HepG2 (cell line): Measurements from ENCODE around the gene WDR48. TPM values are rescaled to one million over a fixed set of nuclear protein-coding genes. Genes with fewer than 3 reads are reported as not detected.

Source experiments
- CCAR2 ChIP-seq: fragments of 200-400 bp; formaldehyde crosslinking; optimal IDR thresholded peaks from 2 replicates; pipeline ENCODE3; 2018; ENCODE audit warnings: low read depth, mild to moderate bottlenecking, low read length, moderate library complexity
- HES4 ChIP-seq: sonication (generic); formaldehyde crosslinking; IDR thresholded peaks from 2 replicates; pipeline ENCODE4 v1.9.0; 2021; ENCODE audit warnings: mild to moderate bottlenecking, missing genetic modification reagents, borderline replicate concordance
- HOXA7 ChIP-seq: sonication (generic); formaldehyde crosslinking; IDR thresholded peaks from 2 replicates; pipeline ENCODE4 v1.8.1; 2022; ENCODE audit warnings: mild to moderate bottlenecking, missing genetic modification reagents, moderate library complexity
- KDM2A ChIP-seq: sonication (generic); formaldehyde crosslinking; IDR thresholded peaks from 2 replicates; pipeline ENCODE4 v1.4.0; 2020; ENCODE audit warnings: low read depth, missing genetic modification reagents, borderline replicate concordance
- MAFF ChIP-seq: IDR thresholded peaks from 2 replicates; pipeline ENCODE4 v1.6.1; 2011; ENCODE audit warnings: low read depth, low read length, improper control_type of control experiment
- NFE2L2 ChIP-seq: fragments of 150-350 bp; IDR thresholded peaks from 2 replicates; pipeline ENCODE4 v1.6.1; 2014; ENCODE audit warnings: low read length
- PHF21A ChIP-seq: sonication (generic); formaldehyde crosslinking; IDR thresholded peaks from 2 replicates; pipeline ENCODE4 v1.5.0; 2020; ENCODE audit warnings: mild to moderate bottlenecking, missing genetic modification reagents
- RFX3 ChIP-seq: IDR thresholded peaks from 2 replicates; pipeline ENCODE4 v1.6.1; 2016; ENCODE audit warnings: missing biosample characterization, missing genetic modification reagents
- TAF15 ChIP-seq: fragments of 200-400 bp; formaldehyde crosslinking; IDR thresholded peaks from one replicate; pipeline ENCODE4 v1.6.1; 2018; ENCODE audit warnings: mild to moderate bottlenecking, low read depth, low read length; ENCODE audit not compliant: poor library complexity, severe bottlenecking
- U2AF2 ChIP-seq: fragments of 200-400 bp; formaldehyde crosslinking; IDR thresholded peaks from 2 replicates; pipeline ENCODE4 v1.6.1; 2017; ENCODE audit warnings: low read depth, mild to moderate bottlenecking, low read length
- ZBTB3 ChIP-seq: sonication (generic); formaldehyde crosslinking; IDR thresholded peaks from 2 replicates; pipeline ENCODE4 v1.4.0; 2020; ENCODE audit warnings: low read depth, mild to moderate bottlenecking, moderate library complexity, missing genetic modification reagents, borderline replicate concordance
- ZNF180 ChIP-seq: sonication (generic); formaldehyde crosslinking; IDR thresholded peaks from 2 replicates; pipeline ENCODE4 v1.4.0; 2020; ENCODE audit warnings: low read depth, missing genetic modification reagents, borderline replicate concordance
- ZNF441 ChIP-seq: sonication (generic); formaldehyde crosslinking; IDR thresholded peaks from 2 replicates; pipeline ENCODE4 v1.7.0; 2021; ENCODE audit warnings: missing genetic modification reagents, borderline replicate concordance
- ZNF484 ChIP-seq: sonication (generic); formaldehyde crosslinking; IDR thresholded peaks from 2 replicates; pipeline ENCODE4 v1.5.1; 2020; ENCODE audit warnings: mild to moderate bottlenecking, low read depth, missing genetic modification reagents, borderline replicate concordance
- ZNF501 ChIP-seq: sonication (generic); formaldehyde crosslinking; IDR thresholded peaks from 2 replicates; pipeline ENCODE4 v1.5.1; 2020; ENCODE audit warnings: mild to moderate bottlenecking, moderate library complexity, missing genetic modification reagents
- ZNF607 ChIP-seq: sonication (generic); formaldehyde crosslinking; IDR thresholded peaks from 2 replicates; pipeline ENCODE4 v1.5.1; 2020; ENCODE audit warnings: missing genetic modification reagents, mild to moderate bottlenecking, borderline replicate concordance
- ZNF616 ChIP-seq: sonication (generic); formaldehyde crosslinking; IDR thresholded peaks from 2 replicates; pipeline ENCODE4 v1.5.0; 2020; ENCODE audit warnings: low read depth, mild to moderate bottlenecking, missing genetic modification reagents
- ZSCAN21 ChIP-seq: sonication (generic); formaldehyde crosslinking; IDR thresholded peaks from 2 replicates; pipeline ENCODE4 v1.8.0; 2022; ENCODE audit warnings: mild to moderate bottlenecking, missing genetic modification reagents, moderate library complexity, borderline replicate concordance
- polyA plus RNA-seq, 8 experiments: library from polyadenylated mRNA; depleted of rRNA in 3 of 8; stranded (reverse) in 7 of 8; unstranded in 1 of 8; fragments of >200 nt; fragmentation: Illumina TruSeq in 4 of 8; extraction: Trizol in 4 of 8; gene quantifications; 2 replicates each; pipeline versions ENCODE4 v1.2.1 to v1.2.3, GENCODE V29; 2011 to 2016; ENCODE audit warnings: low read depth in 4 of 8, missing spikeins in 1 of 8, mixed read lengths in 1 of 8; ENCODE audit not compliant: insufficient read depth in 1 of 8
- total RNA-seq, 5 experiments: library from RNA; depleted of rRNA; stranded (reverse); fragments of >200 nt; fragmentation: Illumina TruSeq; extraction: Trizol; gene quantifications; 2 replicates each; pipeline ENCODE4 v1.2.3, GENCODE V29; 2016; ENCODE audit warnings: low read depth in 1 of 5
- TF ChIP-seq, protein P1 (sequence below): sonication (generic); formaldehyde crosslinking; IDR thresholded peaks from 2 replicates; pipeline ENCODE4 v1.4.0; 2020; ENCODE audit warnings: mild to moderate bottlenecking, missing genetic modification reagents, borderline replicate concordance
- TF ChIP-seq, protein P2 (sequence below): sonication (generic); formaldehyde crosslinking; IDR thresholded peaks from 2 replicates; pipeline ENCODE4 v1.8.0; 2022; ENCODE audit warnings: missing genetic modification reagents, low read depth, mild to moderate bottlenecking, borderline replicate concordance
- TF ChIP-seq, protein P3 (sequence below): sonication (generic); formaldehyde crosslinking; IDR thresholded peaks from 2 replicates; pipeline ENCODE4 v1.8.0; 2022; ENCODE audit warnings: missing genetic modification reagents, mild to moderate bottlenecking, inconsistent platforms, borderline replicate concordance
- TF ChIP-seq, protein P4 (sequence below): IDR thresholded peaks from 2 replicates; pipeline ENCODE4 v1.6.1; 2012; ENCODE audit warnings: low read length, improper control_type of control experiment

Gene WDR48
- total and polyA plus RNA-seq, 2 of the 13 experiments (the other 11 are each of a cell fraction or from before 2014, with no cell fraction given): 29.2 to 31.2 TPM

DNA sequence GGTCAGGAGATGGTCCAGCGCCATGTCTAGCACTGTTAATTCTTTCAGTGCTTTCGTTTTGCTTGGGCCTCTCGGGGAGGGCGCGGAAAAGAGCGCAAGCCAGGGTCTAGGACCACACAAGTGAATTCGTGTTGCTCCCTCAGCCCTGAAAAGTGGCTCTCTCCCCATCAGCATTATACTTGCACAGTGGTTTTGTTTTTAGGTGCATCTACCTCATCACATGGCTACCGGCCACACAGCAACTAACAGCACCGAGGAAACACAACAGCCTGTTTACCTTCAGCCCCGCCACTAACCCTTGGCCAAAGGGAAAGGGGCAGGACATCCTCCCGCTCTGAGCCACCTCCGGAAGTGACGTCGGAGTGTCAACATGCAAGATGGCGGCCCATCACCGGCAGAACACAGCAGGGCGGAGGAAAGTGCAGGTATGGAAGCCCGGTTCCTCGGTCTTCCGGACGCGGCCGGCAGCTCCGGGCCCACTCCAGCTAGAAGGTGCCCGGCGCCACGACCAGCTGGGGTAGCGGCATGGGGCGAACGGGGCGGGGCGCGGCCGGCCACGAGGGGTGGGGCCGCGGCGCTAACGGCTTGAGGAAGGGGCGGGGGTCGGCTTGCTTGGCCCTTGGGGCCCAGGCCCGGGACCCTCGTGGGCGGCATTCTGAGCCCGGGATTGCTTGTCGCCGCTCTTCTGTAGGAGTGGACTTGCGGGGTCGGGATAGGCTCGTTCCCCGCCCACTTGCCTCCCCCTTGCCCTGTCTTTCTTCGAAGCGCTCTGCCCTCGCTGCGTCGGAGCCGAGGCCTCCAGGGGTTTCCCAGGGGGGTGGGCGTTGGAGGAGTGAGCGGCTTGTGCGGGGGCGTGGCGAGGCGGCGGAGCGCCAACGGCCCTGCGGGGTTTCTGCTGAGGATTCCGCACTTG, at the start of gene WDR48, which contains the start of gene SCN11A (continued):
- TF ChIP-seq, protein P1, sequence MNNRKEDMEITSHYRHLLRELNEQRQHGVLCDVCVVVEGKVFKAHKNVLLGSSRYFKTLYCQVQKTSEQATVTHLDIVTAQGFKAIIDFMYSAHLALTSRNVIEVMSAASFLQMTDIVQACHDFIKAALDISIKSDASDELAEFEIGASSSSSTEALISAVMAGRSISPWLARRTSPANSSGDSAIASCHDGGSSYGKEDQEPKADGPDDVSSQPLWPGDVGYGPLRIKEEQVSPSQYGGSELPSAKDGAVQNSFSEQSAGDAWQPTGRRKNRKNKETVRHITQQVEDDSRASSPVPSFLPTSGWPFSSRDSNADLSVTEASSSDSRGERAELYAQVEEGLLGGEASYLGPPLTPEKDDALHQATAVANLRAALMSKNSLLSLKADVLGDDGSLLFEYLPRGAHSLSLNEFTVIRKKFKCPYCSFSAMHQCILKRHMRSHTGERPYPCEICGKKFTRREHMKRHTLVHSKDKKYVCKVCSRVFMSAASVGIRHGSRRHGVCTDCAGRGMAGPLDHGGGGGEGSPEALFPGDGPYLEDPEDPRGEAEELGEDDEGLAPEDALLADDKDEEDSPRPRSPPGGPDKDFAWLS (CRISPR knock-in tag): no peak
- no peak for TF ChIP-seq ZNF484
- TF ChIP-seq ZNF441 (CRISPR knock-in tag): peak; percentile 74; the same call in 1 of the 2 replicates
- TF ChIP-seq ZNF501 (CRISPR knock-in tag): peak; percentile 95
- TF ChIP-seq ZSCAN21 (CRISPR knock-in tag): peak; percentile 76; the same call in 1 of the 2 replicates
- TF ChIP-seq MAFF: no peak
- TF ChIP-seq, protein P2, sequence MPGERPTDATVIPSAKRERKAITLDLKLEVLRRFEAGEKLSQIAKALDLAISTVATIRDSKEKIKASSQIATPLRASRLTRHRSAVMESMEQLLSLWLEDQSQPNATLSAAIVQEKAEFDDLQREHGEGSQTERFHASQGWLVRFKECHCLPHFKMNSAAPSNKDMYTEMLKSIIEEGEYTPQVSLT: no peak
- TF ChIP-seq PHF21A (CRISPR knock-in tag): no peak
- no peak for TF ChIP-seq HOXA7 (CRISPR knock-in tag)
- no peak for TF ChIP-seq TAF15
- no peak for TF ChIP-seq ZBTB3 (CRISPR knock-in tag)
- peak; percentile 81 for TF ChIP-seq KDM2A (CRISPR knock-in tag)
- TF ChIP-seq, protein P3, sequence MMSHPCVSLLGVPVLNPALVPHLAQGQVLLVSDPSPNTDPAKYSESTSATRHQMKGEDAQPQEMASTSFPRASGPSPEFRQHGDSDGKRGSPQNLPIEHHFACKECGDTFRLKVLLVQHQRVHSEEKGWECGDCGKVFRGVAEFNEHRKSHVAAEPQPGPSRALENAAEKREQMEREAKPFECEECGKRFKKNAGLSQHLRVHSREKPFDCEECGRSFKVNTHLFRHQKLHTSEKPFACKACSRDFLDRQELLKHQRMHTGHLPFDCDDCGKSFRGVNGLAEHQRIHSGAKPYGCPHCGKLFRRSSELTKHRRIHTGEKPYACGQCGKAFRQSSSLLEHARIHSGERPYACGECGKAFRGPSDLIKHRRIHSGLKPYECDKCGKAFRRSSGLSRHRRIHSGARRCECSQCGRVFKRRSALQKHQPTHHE (CRISPR knock-in tag): peak; percentile 88; the same call in 1 of the 2 replicates
- no peak for TF ChIP-seq RFX3
- no peak for TF ChIP-seq U2AF2
- TF ChIP-seq HES4 (CRISPR knock-in tag): no peak
- no peak for TF ChIP-seq CCAR2
- TF ChIP-seq ZNF607 (CRISPR knock-in tag): peak; percentile 85
- no peak for TF ChIP-seq NFE2L2
- TF ChIP-seq, protein P4, sequence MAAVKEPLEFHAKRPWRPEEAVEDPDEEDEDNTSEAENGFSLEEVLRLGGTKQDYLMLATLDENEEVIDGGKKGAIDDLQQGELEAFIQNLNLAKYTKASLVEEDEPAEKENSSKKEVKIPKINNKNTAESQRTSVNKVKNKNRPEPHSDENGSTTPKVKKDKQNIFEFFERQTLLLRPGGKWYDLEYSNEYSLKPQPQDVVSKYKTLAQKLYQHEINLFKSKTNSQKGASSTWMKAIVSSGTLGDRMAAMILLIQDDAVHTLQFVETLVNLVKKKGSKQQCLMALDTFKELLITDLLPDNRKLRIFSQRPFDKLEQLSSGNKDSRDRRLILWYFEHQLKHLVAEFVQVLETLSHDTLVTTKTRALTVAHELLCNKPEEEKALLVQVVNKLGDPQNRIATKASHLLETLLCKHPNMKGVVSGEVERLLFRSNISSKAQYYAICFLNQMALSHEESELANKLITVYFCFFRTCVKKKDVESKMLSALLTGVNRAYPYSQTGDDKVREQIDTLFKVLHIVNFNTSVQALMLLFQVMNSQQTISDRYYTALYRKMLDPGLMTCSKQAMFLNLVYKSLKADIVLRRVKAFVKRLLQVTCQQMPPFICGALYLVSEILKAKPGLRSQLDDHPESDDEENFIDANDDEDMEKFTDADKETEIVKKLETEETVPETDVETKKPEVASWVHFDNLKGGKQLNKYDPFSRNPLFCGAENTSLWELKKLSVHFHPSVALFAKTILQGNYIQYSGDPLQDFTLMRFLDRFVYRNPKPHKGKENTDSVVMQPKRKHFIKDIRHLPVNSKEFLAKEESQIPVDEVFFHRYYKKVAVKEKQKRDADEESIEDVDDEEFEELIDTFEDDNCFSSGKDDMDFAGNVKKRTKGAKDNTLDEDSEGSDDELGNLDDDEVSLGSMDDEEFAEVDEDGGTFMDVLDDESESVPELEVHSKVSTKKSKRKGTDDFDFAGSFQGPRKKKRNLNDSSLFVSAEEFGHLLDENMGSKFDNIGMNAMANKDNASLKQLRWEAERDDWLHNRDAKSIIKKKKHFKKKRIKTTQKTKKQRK: no peak
- no peak for TF ChIP-seq ZNF616
- TF ChIP-seq ZNF180: no peak
